ENCODE measurements around the gene KIAA0232.

DNA sequence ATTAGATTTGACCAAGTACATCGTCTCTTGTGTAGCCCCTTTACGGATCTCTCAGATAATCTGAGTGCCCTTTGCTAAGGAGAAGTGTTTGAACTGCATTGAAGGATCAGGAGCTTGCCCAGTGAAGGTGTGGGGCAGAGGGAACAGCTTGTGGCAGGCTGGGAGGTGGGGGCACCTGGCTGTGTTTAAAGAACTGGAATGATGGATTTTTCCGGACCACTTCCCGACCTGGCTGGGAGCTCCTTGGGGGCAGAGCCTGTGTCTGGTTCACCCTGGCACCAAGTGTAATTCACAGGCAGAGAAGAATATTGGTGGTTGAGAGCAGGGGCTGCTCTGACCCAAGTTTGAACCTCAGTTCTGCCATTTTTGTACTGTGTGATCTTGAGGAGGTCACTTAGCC is 145.6 kb downstream of the KIAA0232 start:
- no peak for TF ChIP-seq EZH2 (IDR thresholded peaks at IDR 0.05; ENCODE audit: borderline replicate concordance, low read length)
- TF ChIP-seq, protein P1, sequence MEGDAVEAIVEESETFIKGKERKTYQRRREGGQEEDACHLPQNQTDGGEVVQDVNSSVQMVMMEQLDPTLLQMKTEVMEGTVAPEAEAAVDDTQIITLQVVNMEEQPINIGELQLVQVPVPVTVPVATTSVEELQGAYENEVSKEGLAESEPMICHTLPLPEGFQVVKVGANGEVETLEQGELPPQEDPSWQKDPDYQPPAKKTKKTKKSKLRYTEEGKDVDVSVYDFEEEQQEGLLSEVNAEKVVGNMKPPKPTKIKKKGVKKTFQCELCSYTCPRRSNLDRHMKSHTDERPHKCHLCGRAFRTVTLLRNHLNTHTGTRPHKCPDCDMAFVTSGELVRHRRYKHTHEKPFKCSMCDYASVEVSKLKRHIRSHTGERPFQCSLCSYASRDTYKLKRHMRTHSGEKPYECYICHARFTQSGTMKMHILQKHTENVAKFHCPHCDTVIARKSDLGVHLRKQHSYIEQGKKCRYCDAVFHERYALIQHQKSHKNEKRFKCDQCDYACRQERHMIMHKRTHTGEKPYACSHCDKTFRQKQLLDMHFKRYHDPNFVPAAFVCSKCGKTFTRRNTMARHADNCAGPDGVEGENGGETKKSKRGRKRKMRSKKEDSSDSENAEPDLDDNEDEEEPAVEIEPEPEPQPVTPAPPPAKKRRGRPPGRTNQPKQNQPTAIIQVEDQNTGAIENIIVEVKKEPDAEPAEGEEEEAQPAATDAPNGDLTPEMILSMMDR (conservative IDR thresholded peaks at IDR 0.05 in 1 of 2, IDR thresholded peaks at IDR 0.05 in 1 of 2; ENCODE audit: extremely low read depth in 1 of 2, insufficient read depth in 1 of 2, low read depth in 1 of 2, low read length in 2 of 2): no peak

All from mammary epithelial cell (primary cell).